ENCODE results near the gene DNAH10. TPM values are rescaled to one million over a fixed set of nuclear protein-coding genes. Genes with fewer than 3 reads are reported as not detected.

DNAH10 gene
- total RNA-seq, 1 donor from 2014 or later = 1.0 TPM

GRCh38 chr12:123772074-123772473 lies 10.0 kb downstream of the DNAH10 start:
- H3K9me3 Mint-ChIP-seq (ENCODE audit: low read depth) = peaks cover 3% of the 10 kb centered on the region
- no peak for TF ChIP-seq CTCF (IDR thresholded peaks at IDR 0.05; ENCODE audit: unreplicated experiment)
- H3K27ac Mint-ChIP-seq = no peak overlapping the region
- peaks cover 2% of the 10 kb centered on the region for H3K4me1 Mint-ChIP-seq (ENCODE audit: low read depth)
- H3K36me3 Mint-ChIP-seq (ENCODE audit: insufficient read depth) = no peaks in the 10 kb centered on the region
- H3K27me3 Mint-ChIP-seq = peaks cover 17% of the 10 kb centered on the region
- no peak overlapping the region for H3K4me3 Mint-ChIP-seq (ENCODE audit: low read depth)
- DNase-seq (ENCODE audit: low spot score, unreplicated experiment) = no peak

- Mint-ChIP-seq H3K36me3 (ENCODE audit: insufficient read depth) (no peaks in the 10 kb centered on the region), H3K4me3 (ENCODE audit: low read depth) (no peak overlapping the region), H3K4me1 (ENCODE audit: low read depth) (peaks cover 2% of the 10 kb centered on the region), H3K27me3 (peaks cover 13% of the 10 kb centered on the region), H3K27ac (no peak overlapping the region), H3K9me3 (ENCODE audit: low read depth) (peaks cover 3% of the 10 kb centered on the region)
- no peak for DNase-seq (ENCODE audit: low spot score, unreplicated experiment)
- no peak for TF ChIP-seq CTCF (IDR thresholded peaks at IDR 0.05; ENCODE audit: unreplicated experiment)
Measured at GRCh38 chr12:123773375-123773774, 11.3 kb downstream of the DNAH10 start.

GRCh38 chr12:123779551-123779950 lies 17.4 kb downstream of the DNAH10 start:
- Mint-ChIP-seq H3K27me3 (peaks cover 13% of the 10 kb centered on the region), H3K4me1 (ENCODE audit: low read depth) (no peaks in the 10 kb centered on the region), H3K4me3 (ENCODE audit: low read depth) (no peak overlapping the region), H3K9me3 (ENCODE audit: low read depth) (no peaks in the 10 kb centered on the region), H3K36me3 (ENCODE audit: insufficient read depth) (no peaks in the 10 kb centered on the region), H3K27ac (no peak overlapping the region)
- DNase-seq (ENCODE audit: low spot score, unreplicated experiment) = no peak
- TF ChIP-seq CTCF (IDR thresholded peaks at IDR 0.05; ENCODE audit: unreplicated experiment) = no peak

GRCh38 chr12:123782997-123783792 lies 21.1 kb downstream of the DNAH10 start:
- Mint-ChIP-seq H3K36me3 (ENCODE audit: insufficient read depth) (no peaks in the 10 kb centered on the region), H3K4me1 (ENCODE audit: low read depth) (no peaks in the 10 kb centered on the region), H3K4me3 (ENCODE audit: low read depth) (no peak overlapping the region), H3K27me3 (no peaks in the 10 kb centered on the region), H3K27ac (no peak overlapping the region), H3K9me3 (ENCODE audit: low read depth) (peaks cover 2% of the 10 kb centered on the region)
- TF ChIP-seq CTCF (IDR thresholded peaks at IDR 0.05; ENCODE audit: unreplicated experiment) = no peak
- no peak for DNase-seq (ENCODE audit: low spot score, unreplicated experiment)

GRCh38 chr12:123787466-123787865 lies 25.4 kb downstream of the DNAH10 start:
- H3K4me3 Mint-ChIP-seq (ENCODE audit: low read depth) = no peak overlapping the region
- H3K36me3 Mint-ChIP-seq (ENCODE audit: insufficient read depth) = no peaks in the 10 kb centered on the region
- no peaks in the 10 kb centered on the region for H3K27me3 Mint-ChIP-seq
- DNase-seq (ENCODE audit: low spot score, unreplicated experiment) = no peak
- no peak for TF ChIP-seq CTCF (IDR thresholded peaks at IDR 0.05; ENCODE audit: unreplicated experiment)
- no peaks in the 10 kb centered on the region for H3K4me1 Mint-ChIP-seq (ENCODE audit: low read depth)
- H3K9me3 Mint-ChIP-seq (ENCODE audit: low read depth) = peaks cover 7% of the 10 kb centered on the region
- H3K27ac Mint-ChIP-seq = no peak overlapping the region

All from progenitor cell of endocrine pancreas (in vitro differentiated cells).